Measurements from ENCODE around the gene MARF1.

GRCh38 chr16:15647294-15648014 is 4.5 kb upstream of the MARF1 start:
- TF ChIP-seq CTCF (IDR thresholded peaks at IDR 0.05; ENCODE audit: low read depth, low read length) (no peak), POLR2A (IDR thresholded peaks at IDR 0.05; ENCODE audit: extremely low read depth, insufficient read length) (no peak), MYC (IDR thresholded peaks at IDR 0.05; ENCODE audit: low read depth, low read length) (no peak)
- TF ChIP-seq, protein P1, sequence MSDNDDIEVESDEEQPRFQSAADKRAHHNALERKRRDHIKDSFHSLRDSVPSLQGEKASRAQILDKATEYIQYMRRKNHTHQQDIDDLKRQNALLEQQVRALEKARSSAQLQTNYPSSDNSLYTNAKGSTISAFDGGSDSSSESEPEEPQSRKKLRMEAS (IDR thresholded peaks at IDR 0.05; ENCODE audit: low read depth, low read length) = no peak
